Measurements from ENCODE around the gene MLIP.
"Not testable (repeated sequence)": the region's sequence is repeated elsewhere in the genome, so short reads cannot be mapped to it uniquely, and the experiment has no call there.

The MLIP gene

GRCh38 chr6:54142889-54143519 is 31.8 kb downstream of the MLIP start:
- no peak for DNase-seq

GRCh38 chr6:54151861-54152260 is 40.6 kb downstream of the MLIP start:
- no peak for DNase-seq

- DNase-seq = no peak
These were observed 45.5 kb downstream of the MLIP start for GRCh38 chr6:54156650-54157250.

GRCh38 chr6:54157405-54157804 is 46.2 kb downstream of the MLIP start:
- DNase-seq = no peak

- DNase-seq = no peak
These were observed 61.8 kb downstream of the MLIP start for GRCh38 chr6:54173089-54173488.

GRCh38 chr6:54179152-54179551 is 67.9 kb downstream of the MLIP start:
- DNase-seq = no peak

GRCh38 chr6:54183616-54184015 is 72.4 kb downstream of the MLIP start:
- no peak for DNase-seq

GRCh38 chr6:54185885-54186284 is 74.6 kb downstream of the MLIP start:
- DNase-seq = no peak

GRCh38 chr6:54188846-54189245 is 77.6 kb downstream of the MLIP start:
- no peak for DNase-seq

- DNase-seq = peak in 1 of 3 experiments; percentile 44
These were observed 80.2 kb downstream of the MLIP start for GRCh38 chr6:54191461-54191860.

- no peak for DNase-seq
These were observed 81.8 kb downstream of the MLIP start for GRCh38 chr6:54192993-54193392.

- no peak for DNase-seq
These were observed 82.3 kb downstream of the MLIP start for GRCh38 chr6:54193560-54193959.

GRCh38 chr6:54194067-54194466 is 82.8 kb downstream of the MLIP start:
- DNase-seq = peak in 1 of 3 experiments; percentile 67

- DNase-seq = no peak
These were observed 84.4 kb downstream of the MLIP start for GRCh38 chr6:54195637-54196036.

- no peak for DNase-seq
These were observed 85.7 kb downstream of the MLIP start for GRCh38 chr6:54196905-54197304.

GRCh38 chr6:54198134-54198533 is 86.9 kb downstream of the MLIP start:
- no peak for DNase-seq

- DNase-seq = not testable (repeated sequence)
These were observed 92.3 kb downstream of the MLIP start for GRCh38 chr6:54203474-54204035.

GRCh38 chr6:54204921-54205591 is 93.8 kb downstream of the MLIP start:
- peak in 2 of 3 experiments; percentile 44 to 58 for DNase-seq

GRCh38 chr6:54206510-54206909 is 95.3 kb downstream of the MLIP start:
- DNase-seq = no peak

- peak in 1 of 3 experiments; percentile 13 for DNase-seq
These were observed 98.7 kb downstream of the MLIP start for GRCh38 chr6:54209983-54210382.

GRCh38 chr6:54214286-54214685 is 103.0 kb downstream of the MLIP start:
- DNase-seq = no peak

GRCh38 chr6:54216336-54216735 is 105.1 kb downstream of the MLIP start:
- DNase-seq = no peak

- DNase-seq = peak in 1 of 3 experiments; percentile 8
These were observed 105.8 kb downstream of the MLIP start for GRCh38 chr6:54217018-54217417.

GRCh38 chr6:54222217-54222616 is 111.0 kb downstream of the MLIP start:
- DNase-seq = no peak
